Measurements from ENCODE around the gene TAB2. TPM values are rescaled to one million over a fixed set of nuclear protein-coding genes. Genes with fewer than 3 reads are reported as not detected.
A peak's percentile ranks its signal among the peaks of the same experiment; 100 is the strongest.
"Not testable (repeated sequence)": the region's sequence is repeated elsewhere in the genome, so short reads cannot be mapped to it uniquely, and the experiment has no call there.

TAB2 gene
- polyA plus RNA-seq, 4 donors = 19.7 to 46.9 (median 21.9) TPM

DNA sequence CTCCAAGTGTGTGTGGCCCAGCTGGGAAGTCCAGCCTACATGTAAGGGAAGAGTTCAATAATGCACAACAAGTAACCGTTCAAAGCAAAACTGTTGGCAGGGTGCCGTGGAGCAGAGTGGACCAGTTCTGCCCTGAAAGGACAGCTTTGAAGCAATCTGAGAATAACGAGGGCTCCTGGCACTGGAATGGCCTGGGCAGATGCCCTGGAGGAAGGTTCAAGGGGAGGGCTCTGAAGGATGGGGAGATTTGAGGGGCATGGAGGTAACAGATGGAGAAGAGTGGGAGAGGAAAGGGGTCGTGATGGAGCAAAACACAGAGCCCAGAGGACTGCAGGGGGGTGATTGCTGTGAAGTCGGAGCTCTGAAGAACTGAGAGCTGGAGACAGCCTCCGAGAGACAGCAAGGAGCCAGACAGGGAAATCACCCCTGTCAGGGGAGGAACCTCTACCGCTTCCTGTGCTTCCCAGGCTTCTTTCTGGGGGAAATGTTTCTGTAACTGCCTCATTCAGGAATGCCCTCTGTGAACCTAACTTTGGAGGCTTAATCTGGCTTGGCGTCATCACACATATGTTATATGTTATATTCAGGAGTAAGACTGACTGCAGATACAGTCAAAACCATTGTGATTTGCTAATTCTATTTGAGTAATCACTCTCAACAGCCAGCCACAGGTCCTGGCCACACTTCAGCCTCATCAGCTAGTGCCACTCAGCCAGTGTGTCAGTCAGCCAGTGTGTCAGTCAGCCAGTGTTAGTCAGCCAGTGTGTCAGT is 126.1 kb downstream of the TAB2 start:
- Histone ChIP-seq H3K4me3 (ENCODE audit: low read depth in 1 of 3, low read length in 3 of 3) (no peak overlapping the region), H3K27me3 (ENCODE audit: control insufficient read depth in 3 of 3, insufficient read depth in 3 of 3, low read length in 3 of 3) (no peaks in the 10 kb centered on the region), H3K9me3 (ENCODE audit: control insufficient read depth in 2 of 2, insufficient read depth in 1 of 2, low read depth in 1 of 2, low read length in 1 of 2) (no peaks in the 10 kb centered on the region), H3K27ac (ENCODE audit: low read depth in 1 of 3, low read length in 2 of 3) (no peak overlapping the region), H3K4me1 (ENCODE audit: control insufficient read depth in 3 of 3, insufficient read depth in 2 of 3, low read depth in 1 of 3, low read length in 2 of 3) (peaks cover 0 to 10% (median 0%) of the 10 kb centered on the region in 3 donors), H3K36me3 (ENCODE audit: control insufficient read depth in 3 of 3, insufficient read depth in 2 of 3, low read depth in 1 of 3, low read length in 3 of 3) (peaks cover 0 to under 1% (median 0%) of the 10 kb centered on the region in 3 donors)
- DNase-seq (no peak), FAIRE-seq (no peak)
- 72 to 94% (median 87%) methylated on average over 8 of the region's 8 CpGs for WGBS, 3 donors

DNA sequence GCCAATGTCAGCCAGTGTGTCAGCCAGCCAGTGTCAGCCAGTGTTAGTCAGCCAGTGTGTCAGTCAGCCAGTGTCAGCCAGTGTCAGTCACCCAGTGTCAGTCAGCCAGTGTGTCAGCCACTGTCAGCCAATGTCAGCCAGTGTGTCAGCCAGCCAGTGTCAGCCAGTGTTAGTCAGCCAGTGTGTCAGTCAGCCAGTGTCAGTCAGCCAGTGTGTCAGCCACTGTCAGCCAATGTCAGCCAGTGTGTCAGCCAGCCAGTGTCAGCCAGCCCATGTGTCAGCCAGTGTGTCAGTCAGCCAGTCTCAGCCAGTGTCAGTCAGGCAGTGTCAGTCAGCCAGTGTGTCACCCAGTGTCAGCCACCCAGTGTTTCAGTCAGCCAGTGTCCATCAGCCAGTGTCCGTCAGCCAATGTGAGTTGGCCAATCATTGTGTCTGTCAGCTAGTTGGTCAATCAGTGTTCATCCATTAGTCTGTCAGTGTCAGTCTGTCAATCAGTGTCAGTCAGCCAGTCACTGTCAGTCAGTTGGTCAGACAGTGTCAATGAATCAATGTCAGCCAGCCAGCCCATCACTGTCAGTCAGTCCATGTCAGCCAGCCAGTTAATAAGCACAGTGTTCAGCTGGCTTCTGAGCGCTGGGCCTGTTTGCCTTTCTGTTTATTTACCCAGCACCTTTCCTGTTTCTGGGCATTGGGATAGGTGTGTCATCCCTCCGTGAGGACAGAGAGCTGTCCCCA is 127.0 kb downstream of the TAB2 start:
- H3K27ac ChIP-seq (ENCODE audit: low read depth in 1 of 3, low read length in 2 of 3); H3K27me3 ChIP-seq (ENCODE audit: control insufficient read depth in 3 of 3, insufficient read depth in 3 of 3, low read length in 3 of 3); H3K36me3 ChIP-seq (ENCODE audit: control insufficient read depth in 3 of 3, insufficient read depth in 2 of 3, low read depth in 1 of 3, low read length in 3 of 3); H3K9me3 ChIP-seq (ENCODE audit: control insufficient read depth in 2 of 2, insufficient read depth in 1 of 2, low read depth in 1 of 2, low read length in 1 of 2); H3K4me3 ChIP-seq (ENCODE audit: low read depth in 1 of 3, low read length in 3 of 3); FAIRE-seq; DNase-seq: not testable (repeated sequence)
- peaks cover 0 to 10% (median 0%) of the 10 kb centered on the region in 3 donors for H3K4me1 ChIP-seq (ENCODE audit: control insufficient read depth in 3 of 3, insufficient read depth in 2 of 3, low read depth in 1 of 3, low read length in 2 of 3)
- WGBS, 3 donors = 67 to 90% (median 88%) methylated on average over 3 of the region's 3 CpGs

DNA sequence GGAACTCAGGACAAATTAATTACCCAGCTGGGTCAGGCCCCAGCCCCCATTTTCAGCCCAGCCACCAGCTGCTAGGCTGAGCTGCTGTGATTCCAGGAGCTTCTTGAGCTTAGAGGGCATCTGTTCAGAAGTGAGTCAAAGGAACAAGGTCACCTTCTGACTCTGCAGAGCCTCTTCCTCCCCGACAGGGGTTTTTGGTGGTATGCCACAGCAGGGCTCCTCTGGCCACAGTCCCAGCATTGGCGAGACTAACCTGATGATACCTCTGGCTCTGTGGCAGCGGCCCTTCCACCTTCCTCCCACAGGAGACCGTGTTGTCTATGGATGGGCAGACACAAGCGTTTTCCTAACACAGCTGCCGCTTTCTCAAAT is 127.6 kb downstream of the TAB2 start:
- 77 to 90% (median 87%) methylated on average over 6 of the region's 6 CpGs for WGBS, 3 donors
- DNase-seq (no peak), FAIRE-seq (no peak)
- Histone ChIP-seq H3K27me3 (ENCODE audit: control insufficient read depth in 3 of 3, insufficient read depth in 3 of 3, low read length in 3 of 3) (peaks cover 0 to 3% (median 0%) of the 10 kb centered on the region in 3 donors), H3K9me3 (ENCODE audit: control insufficient read depth in 2 of 2, insufficient read depth in 1 of 2, low read depth in 1 of 2, low read length in 1 of 2) (no peaks in the 10 kb centered on the region), H3K4me1 (ENCODE audit: control insufficient read depth in 3 of 3, insufficient read depth in 2 of 3, low read depth in 1 of 3, low read length in 2 of 3) (peaks cover 0 to 14% (median 0%) of the 10 kb centered on the region in 3 donors), H3K27ac (ENCODE audit: low read depth in 1 of 3, low read length in 2 of 3) (no peak overlapping the region), H3K4me3 (ENCODE audit: low read depth in 1 of 3, low read length in 3 of 3) (no peak overlapping the region), H3K36me3 (ENCODE audit: control insufficient read depth in 3 of 3, insufficient read depth in 2 of 3, low read depth in 1 of 3, low read length in 3 of 3) (peaks cover 0 to 4% (median 0%) of the 10 kb centered on the region in 3 donors)

DNA sequence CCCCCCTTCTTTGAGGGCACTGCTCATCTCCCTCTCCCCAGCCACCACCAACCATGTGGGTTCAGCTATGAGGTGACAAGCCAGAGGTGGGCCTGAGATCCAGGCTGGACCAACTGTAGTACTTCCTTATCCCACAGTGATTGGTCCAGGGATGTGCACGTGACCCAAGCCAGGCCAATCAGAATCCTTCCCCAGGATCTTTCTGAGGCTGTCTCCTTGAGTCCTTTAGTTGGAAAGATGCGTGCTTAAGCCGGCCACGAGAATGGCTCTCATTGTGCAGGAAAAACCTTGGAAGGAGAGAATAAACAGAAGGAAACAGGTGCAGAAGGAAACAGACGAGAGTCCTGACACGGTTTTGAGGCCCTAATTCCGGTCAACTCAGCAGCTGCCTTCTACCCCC is 128.1 kb downstream of the TAB2 start:
- 91 to 93% (median 92%) methylated on average over 7 of the region's 7 CpGs for WGBS, 3 donors
- Histone ChIP-seq H3K27me3 (ENCODE audit: control insufficient read depth in 3 of 3, insufficient read depth in 3 of 3, low read length in 3 of 3) (peaks cover 0 to 6% (median 0%) of the 10 kb centered on the region in 3 donors), H3K4me3 (ENCODE audit: low read depth in 1 of 3, low read length in 3 of 3) (no peak overlapping the region), H3K36me3 (ENCODE audit: control insufficient read depth in 3 of 3, insufficient read depth in 2 of 3, low read depth in 1 of 3, low read length in 3 of 3) (peaks cover 0 to 4% (median 0%) of the 10 kb centered on the region in 3 donors), H3K9me3 (ENCODE audit: control insufficient read depth in 2 of 2, insufficient read depth in 1 of 2, low read depth in 1 of 2, low read length in 1 of 2) (no peaks in the 10 kb centered on the region), H3K4me1 (ENCODE audit: control insufficient read depth in 3 of 3, insufficient read depth in 2 of 3, low read depth in 1 of 3, low read length in 2 of 3) (peaks cover 0 to 19% (median 2%) of the 10 kb centered on the region in 3 donors), H3K27ac (ENCODE audit: low read depth in 1 of 3, low read length in 2 of 3) (no peak overlapping the region)
- DNase-seq = no peak
- no peak for FAIRE-seq

DNA sequence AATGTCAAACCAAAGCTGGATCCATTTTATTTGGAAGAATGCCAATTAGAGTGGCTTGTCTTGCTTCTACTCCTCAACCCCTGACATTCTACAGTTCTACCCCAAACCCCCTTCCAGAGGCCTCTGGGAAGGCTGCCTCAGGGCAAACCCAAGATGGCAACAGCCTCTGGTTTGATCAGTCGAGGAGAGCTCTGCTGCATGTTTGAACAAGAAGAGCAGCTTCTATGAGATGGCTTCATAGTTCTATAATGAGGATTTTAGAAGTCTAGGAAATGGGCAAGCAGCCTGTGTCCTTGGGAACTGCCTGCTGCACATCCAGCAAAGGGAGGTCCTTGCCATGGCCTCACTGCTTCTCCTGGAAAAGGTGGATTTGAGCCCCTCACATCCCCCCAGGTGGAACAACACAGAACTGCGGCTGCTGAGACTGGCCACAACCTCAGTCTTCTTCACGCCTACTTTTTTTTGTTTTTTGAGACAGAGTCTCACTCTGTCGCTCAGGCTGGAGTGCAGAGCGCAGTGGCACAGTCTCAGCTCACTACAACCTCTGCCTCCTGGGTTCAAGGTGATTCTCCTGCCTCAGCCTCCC is 129.4 kb downstream of the TAB2 start:
- 86 to 94% (median 93%) methylated on average over 5 of the region's 5 CpGs for WGBS, 3 donors

DNA sequence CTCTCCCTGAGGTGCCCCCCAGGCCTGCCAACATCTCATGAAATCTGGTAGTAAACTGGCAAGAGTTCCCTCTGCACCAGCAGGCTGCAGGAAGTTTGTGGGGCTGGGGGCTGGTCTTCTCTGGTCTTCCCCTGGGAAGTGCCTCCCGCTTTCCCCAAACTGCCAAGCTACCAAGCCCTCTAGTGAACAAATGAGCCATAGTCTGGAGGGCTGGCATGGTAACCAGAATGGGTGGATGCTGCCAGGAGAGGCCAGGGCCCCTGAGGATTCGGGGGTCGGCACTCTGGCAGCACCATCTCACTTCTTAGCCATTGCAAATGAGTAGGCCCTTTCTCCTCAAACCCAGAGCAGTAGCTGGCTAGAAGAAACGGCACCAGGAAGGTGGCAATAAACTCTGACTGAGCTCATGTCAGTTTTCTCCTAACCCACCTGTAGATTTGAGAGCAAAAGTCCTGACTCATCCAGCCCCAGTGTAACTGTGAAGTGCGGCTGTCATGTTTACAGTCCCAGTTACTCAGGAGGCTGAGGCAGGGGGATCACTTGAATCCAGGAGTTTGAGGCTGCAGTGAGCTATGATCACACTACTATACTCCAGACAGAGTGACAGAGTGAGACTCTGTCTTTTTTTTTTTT is 131.4 kb downstream of the TAB2 start:
- Histone ChIP-seq H3K9me3 (ENCODE audit: control insufficient read depth in 2 of 2, insufficient read depth in 1 of 2, low read depth in 1 of 2, low read length in 1 of 2) (no peaks in the 10 kb centered on the region), H3K27me3 (ENCODE audit: control insufficient read depth in 3 of 3, insufficient read depth in 3 of 3, low read length in 3 of 3) (peaks cover 0 to 7% (median 0%) of the 10 kb centered on the region in 3 donors), H3K36me3 (ENCODE audit: control insufficient read depth in 3 of 3, insufficient read depth in 2 of 3, low read depth in 1 of 3, low read length in 3 of 3) (peaks cover 0 to 4% (median 0%) of the 10 kb centered on the region in 3 donors), H3K4me1 (ENCODE audit: control insufficient read depth in 3 of 3, insufficient read depth in 2 of 3, low read depth in 1 of 3, low read length in 2 of 3) (peaks cover 12 to 19% (median 14%) of the 10 kb centered on the region in 3 donors), H3K27ac (ENCODE audit: low read depth in 1 of 3, low read length in 2 of 3) (no peak overlapping the region), H3K4me3 (ENCODE audit: low read depth in 1 of 3, low read length in 3 of 3) (no peak overlapping the region)
- FAIRE-seq (no peak), DNase-seq (no peak)
- WGBS, 3 donors = 75 to 84% (median 82%) methylated on average over 5 of the region's 5 CpGs

More for the DNA sequence above, 129.4 kb downstream of the TAB2 start:
- peaks cover 0 to 4% (median 0%) of the 10 kb centered on the region in 3 donors for H3K36me3 ChIP-seq (ENCODE audit: control insufficient read depth in 3 of 3, insufficient read depth in 2 of 3, low read depth in 1 of 3, low read length in 3 of 3)
- DNase-seq (no peak), FAIRE-seq (no peak)
- no peaks in the 10 kb centered on the region for H3K9me3 ChIP-seq (ENCODE audit: control insufficient read depth in 2 of 2, insufficient read depth in 1 of 2, low read depth in 1 of 2, low read length in 1 of 2)
- H3K27me3 ChIP-seq (ENCODE audit: control insufficient read depth in 3 of 3, insufficient read depth in 3 of 3, low read length in 3 of 3) = peaks cover 0 to 7% (median 0%) of the 10 kb centered on the region in 3 donors
- H3K4me1 ChIP-seq (ENCODE audit: control insufficient read depth in 3 of 3, insufficient read depth in 2 of 3, low read depth in 1 of 3, low read length in 2 of 3) = peaks cover 4 to 14% (median 5%) of the 10 kb centered on the region in 3 donors
- H3K4me3 ChIP-seq (ENCODE audit: low read depth in 1 of 3, low read length in 3 of 3) = no peak overlapping the region
- no peak overlapping the region for H3K27ac ChIP-seq (ENCODE audit: low read depth in 1 of 3, low read length in 2 of 3)

DNA sequence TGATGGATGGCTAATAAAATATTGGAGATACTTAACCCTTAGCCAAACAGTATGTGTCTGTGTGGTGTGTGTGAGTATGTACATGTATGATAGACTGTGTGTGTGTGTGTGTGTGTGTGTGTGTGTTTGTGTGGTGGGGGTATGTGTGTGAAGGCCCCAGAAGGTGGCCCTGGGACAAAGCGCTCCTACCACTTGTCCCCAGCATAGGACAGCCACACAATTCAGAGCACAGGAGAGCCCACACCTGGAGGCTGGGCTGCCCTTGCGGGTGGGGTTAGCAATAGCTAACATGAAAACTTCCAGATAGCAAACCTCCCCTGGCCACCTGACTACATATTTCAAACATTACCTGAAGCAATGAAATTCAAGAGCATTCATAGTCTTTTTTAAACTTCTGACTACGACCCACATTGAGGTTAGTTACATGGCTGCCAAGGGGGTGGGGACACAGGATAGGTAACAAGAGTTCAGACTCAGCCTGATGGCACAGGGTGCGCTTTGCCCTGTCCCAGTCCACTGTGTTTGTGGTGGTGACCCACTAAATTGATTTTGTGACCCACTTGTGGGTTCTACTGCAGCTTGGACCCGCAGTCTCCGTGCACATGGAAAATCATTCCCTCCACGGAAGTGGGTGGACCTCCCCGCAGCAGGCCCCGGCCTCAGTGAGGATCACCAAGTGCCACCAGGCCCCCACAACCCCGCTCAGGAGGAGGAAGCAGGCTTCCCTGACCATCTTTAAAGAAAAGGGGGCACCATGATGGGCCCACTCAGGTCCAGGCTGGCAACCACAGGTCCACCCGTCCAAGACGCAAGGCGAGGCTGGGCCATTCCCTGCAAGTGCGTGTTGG is 132.5 kb downstream of the TAB2 start:
- peak in 1 of 2 donors; percentile 20 for DNase-seq
- 70 to 90% (median 86%) methylated on average over 14 of the region's 14 CpGs for WGBS, 3 donors
- Histone ChIP-seq H3K4me3 (ENCODE audit: low read depth in 1 of 3, low read length in 3 of 3) (peak overlapping the region; percentile 32 to 47 (median 43)), H3K27ac (ENCODE audit: low read depth in 1 of 3, low read length in 2 of 3) (no peak overlapping the region), H3K9me3 (ENCODE audit: control insufficient read depth in 2 of 2, insufficient read depth in 1 of 2, low read depth in 1 of 2, low read length in 1 of 2) (no peaks in the 10 kb centered on the region), H3K27me3 (ENCODE audit: control insufficient read depth in 3 of 3, insufficient read depth in 3 of 3, low read length in 3 of 3) (peaks cover 0 to 7% (median 0%) of the 10 kb centered on the region in 3 donors), H3K36me3 (ENCODE audit: control insufficient read depth in 3 of 3, insufficient read depth in 2 of 3, low read depth in 1 of 3, low read length in 3 of 3) (peaks cover 0 to 4% (median 0%) of the 10 kb centered on the region in 3 donors), H3K4me1 (ENCODE audit: control insufficient read depth in 3 of 3, insufficient read depth in 2 of 3, low read depth in 1 of 3, low read length in 2 of 3) (peaks cover 13 to 26% (median 18%) of the 10 kb centered on the region in 3 donors)
- no peak for FAIRE-seq
